Adrenal gland (tissue), 5 donors: Measurements from ENCODE around the gene CEP162.

Experiments used
- CTCF ChIP-seq, 6 experiments: fragments of 450-650 bp in 4 of 6; fragments of 200-600 bp in 2 of 6; sonication (generic) in 1 of 6; IDR thresholded peaks; 1 replicate in 5 of 6; 2 replicates in 1 of 6; pipeline versions ENCODE4 v1.5.1 to v1.8.0; 2016 to 2021; ENCODE audit warnings: antibody characterized with exemption in 6 of 6, mild to moderate bottlenecking in 2 of 6, moderate library complexity in 1 of 6
- POLR2A ChIP-seq, 2 donors: fragments of 450-650 bp; IDR thresholded peaks; one replicate each; pipeline ENCODE4 v1.6.1; 2017; ENCODE audit warnings: antibody characterized with exemption in 2 of 2, mild to moderate bottlenecking in 2 of 2, moderate library complexity in 1 of 2
- donor health status: DM: no; HTN: no; CAD: no.

DNA sequence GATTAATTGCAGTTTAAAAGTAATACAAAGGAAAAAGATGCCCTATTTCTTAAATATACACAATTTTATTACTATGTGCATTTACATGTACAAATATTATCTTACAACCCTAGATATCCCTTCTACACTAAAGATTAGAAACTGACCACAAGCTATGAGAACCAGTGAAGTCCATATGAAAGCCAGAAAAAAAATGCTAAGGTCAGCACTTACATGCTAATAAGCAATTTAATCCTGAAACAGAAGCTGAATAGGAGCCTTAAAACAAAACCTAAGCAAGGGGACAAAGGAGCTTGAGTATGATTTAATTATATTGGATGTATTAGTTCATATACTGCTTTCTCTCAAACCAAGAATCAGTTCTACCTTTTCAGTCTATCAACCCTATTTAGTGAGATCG lies 14.2 kb downstream of the CEP162 start:
- TF ChIP-seq CTCF (IDR thresholded peaks at IDR 0.05) (no peak), POLR2A (IDR thresholded peaks at IDR 0.05) (no peak)
